ENCODE results near the gene PABPC1L. TPM values are rescaled to one million over a fixed set of nuclear protein-coding genes. Genes with fewer than 3 reads are reported as not detected.
A peak's percentile ranks its signal among the peaks of the same experiment; 100 is the strongest.

Gene PABPC1L
- total RNA-seq, 1 donor from 2014 or later = 83.6 TPM

GRCh38 chr20:44955270-44955669, 45.4 kb downstream of the PABPC1L start:
- intact Hi-C loops (cut with micrococcal nuclease) = loop anchor here (5.0 kb wide), 1 partner anchor 37 kb away; no protein-coding TSS in a partner anchor
- no peaks in the 10 kb centered on the region for H3K27me3 Mint-ChIP-seq (ENCODE audit: low read depth)
- no peaks in the 10 kb centered on the region for H3K9me3 Mint-ChIP-seq
- H3K4me1 Mint-ChIP-seq (ENCODE audit: low read depth) = peaks cover 38% of the 10 kb centered on the region
- no peak overlapping the region for H3K27ac Mint-ChIP-seq
- H3K4me3 Mint-ChIP-seq (ENCODE audit: low read depth) = no peak overlapping the region
- peaks cover 91% of the 10 kb centered on the region for H3K36me3 Mint-ChIP-seq (ENCODE audit: low read depth)
- DNase-seq (ENCODE audit: low spot score) = no peak

DNA sequence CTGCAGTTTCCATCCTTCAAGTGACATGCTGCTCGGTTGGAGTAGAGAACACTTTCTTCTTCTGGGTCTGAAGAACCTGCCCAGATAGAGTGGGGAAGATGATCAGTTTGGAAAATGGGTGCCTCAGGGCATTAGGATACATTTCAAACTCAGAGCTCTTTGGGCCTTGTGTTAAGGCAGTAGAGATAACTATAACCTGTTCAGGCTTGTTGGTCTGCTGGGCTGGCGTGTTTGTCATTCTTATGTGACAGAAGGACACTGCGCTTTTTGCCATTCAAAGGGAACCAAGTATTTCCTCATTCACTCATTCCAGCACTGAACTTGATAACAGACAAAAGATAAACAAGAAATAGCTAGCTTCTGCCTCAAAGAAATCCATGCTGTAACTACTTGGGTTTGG, 46.5 kb downstream of the PABPC1L start:
- DNase-seq (ENCODE audit: low spot score) = no peak
- Mint-ChIP-seq H3K4me1 (ENCODE audit: low read depth) (peaks cover 48% of the 10 kb centered on the region), H3K27me3 (ENCODE audit: low read depth) (no peaks in the 10 kb centered on the region), H3K9me3 (no peaks in the 10 kb centered on the region), H3K36me3 (ENCODE audit: low read depth) (peaks cover 81% of the 10 kb centered on the region), H3K4me3 (ENCODE audit: low read depth) (no peak overlapping the region), H3K27ac (no peak overlapping the region)
- intact Hi-C loops (cut with micrococcal nuclease) = loop anchor here (5.0 kb wide), 1 partner anchor 36 kb away; no protein-coding TSS in a partner anchor

GRCh38 chr20:44958276-44958675, 48.4 kb downstream of the PABPC1L start:
- intact Hi-C loops (cut with micrococcal nuclease) = loop anchor here (2.0 to 5.0 kb wide), 2 partner anchors 34 to 43 kb away; no protein-coding TSS in a partner anchor
- H3K27me3 Mint-ChIP-seq (ENCODE audit: low read depth) = no peaks in the 10 kb centered on the region
- H3K4me1 Mint-ChIP-seq (ENCODE audit: low read depth) = peaks cover 54% of the 10 kb centered on the region
- DNase-seq (ENCODE audit: low spot score) = no peak
- H3K9me3 Mint-ChIP-seq = no peaks in the 10 kb centered on the region
- H3K27ac Mint-ChIP-seq = peak overlapping the region; percentile 100
- H3K36me3 Mint-ChIP-seq (ENCODE audit: low read depth) = peaks cover 62% of the 10 kb centered on the region
- H3K4me3 Mint-ChIP-seq (ENCODE audit: low read depth) = peak overlapping the region; percentile 99

DNA sequence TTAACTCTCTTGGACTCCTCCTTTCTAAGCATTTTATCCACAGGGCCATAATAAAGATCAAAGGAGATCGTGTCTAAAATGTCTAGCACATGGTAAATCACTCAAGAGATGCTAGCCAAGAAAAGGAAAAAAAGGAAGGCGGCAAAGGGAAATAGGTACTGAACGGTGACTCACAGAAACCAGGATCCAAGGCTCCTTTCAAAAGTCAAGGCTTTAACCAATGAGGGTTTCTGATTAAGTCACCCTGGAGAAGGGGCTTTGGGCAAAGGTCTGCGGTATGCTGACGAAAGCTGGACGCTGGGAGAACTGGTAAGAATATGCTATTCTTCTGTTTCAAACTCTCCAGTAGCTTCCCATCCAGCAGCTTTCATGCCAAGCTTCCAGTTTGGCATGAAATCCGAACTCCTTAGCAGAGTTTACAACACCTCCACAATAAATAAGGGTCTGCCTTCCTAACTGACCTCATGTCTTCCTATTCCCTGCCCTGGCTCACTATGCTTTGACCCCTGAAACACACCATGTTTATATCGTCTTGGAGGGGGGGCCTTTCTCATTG, 49.3 kb downstream of the PABPC1L start:
- peak overlapping the region; percentile 100 for H3K27ac Mint-ChIP-seq
- no peaks in the 10 kb centered on the region for H3K9me3 Mint-ChIP-seq
- no peaks in the 10 kb centered on the region for H3K27me3 Mint-ChIP-seq (ENCODE audit: low read depth)
- peaks cover 53% of the 10 kb centered on the region for H3K36me3 Mint-ChIP-seq (ENCODE audit: low read depth)
- peak overlapping the region; percentile 99 for H3K4me3 Mint-ChIP-seq (ENCODE audit: low read depth)
- DNase-seq (ENCODE audit: low spot score) = no peak
- peaks cover 59% of the 10 kb centered on the region for H3K4me1 Mint-ChIP-seq (ENCODE audit: low read depth)
- intact Hi-C loops (cut with micrococcal nuclease) = loop anchor here (1.0 to 5.0 kb wide), 3 partner anchors 8 to 44 kb away; no protein-coding TSS in a partner anchor

DNA sequence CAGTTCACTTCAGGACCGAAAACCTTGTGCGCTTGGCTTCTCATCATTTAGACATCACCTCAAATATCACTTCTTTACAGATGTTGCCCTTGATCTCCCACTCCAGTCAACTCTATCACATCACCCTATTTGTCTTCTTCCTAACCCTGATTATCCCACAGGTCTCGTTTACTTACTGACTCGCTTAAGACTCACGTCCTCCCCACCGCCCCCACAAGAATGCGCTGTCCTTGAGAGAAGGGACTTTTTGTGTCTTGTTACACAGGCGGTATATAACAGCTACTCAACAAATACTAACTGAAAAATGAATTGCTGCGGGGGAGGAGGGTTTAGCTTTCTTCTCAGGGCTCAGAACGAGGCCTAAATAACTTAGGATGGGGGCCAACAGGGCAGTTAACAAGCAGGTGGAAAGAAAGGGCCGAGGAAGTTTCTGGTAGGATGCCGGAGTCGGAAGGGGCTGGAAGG, 49.8 kb downstream of the PABPC1L start:
- Mint-ChIP-seq H3K4me1 (ENCODE audit: low read depth) (peaks cover 59% of the 10 kb centered on the region), H3K9me3 (no peaks in the 10 kb centered on the region), H3K27me3 (ENCODE audit: low read depth) (no peaks in the 10 kb centered on the region), H3K36me3 (ENCODE audit: low read depth) (peaks cover 49% of the 10 kb centered on the region), H3K4me3 (ENCODE audit: low read depth) (peak overlapping the region; percentile 99), H3K27ac (peak overlapping the region; percentile 100)
- intact Hi-C loops (cut with micrococcal nuclease) = loop anchor here (1.0 to 5.0 kb wide), 4 partner anchors 8 to 74 kb away; partner anchors contain the start of gene YWHAB
- DNase-seq (ENCODE audit: low spot score) = peak; percentile 35

DNA sequence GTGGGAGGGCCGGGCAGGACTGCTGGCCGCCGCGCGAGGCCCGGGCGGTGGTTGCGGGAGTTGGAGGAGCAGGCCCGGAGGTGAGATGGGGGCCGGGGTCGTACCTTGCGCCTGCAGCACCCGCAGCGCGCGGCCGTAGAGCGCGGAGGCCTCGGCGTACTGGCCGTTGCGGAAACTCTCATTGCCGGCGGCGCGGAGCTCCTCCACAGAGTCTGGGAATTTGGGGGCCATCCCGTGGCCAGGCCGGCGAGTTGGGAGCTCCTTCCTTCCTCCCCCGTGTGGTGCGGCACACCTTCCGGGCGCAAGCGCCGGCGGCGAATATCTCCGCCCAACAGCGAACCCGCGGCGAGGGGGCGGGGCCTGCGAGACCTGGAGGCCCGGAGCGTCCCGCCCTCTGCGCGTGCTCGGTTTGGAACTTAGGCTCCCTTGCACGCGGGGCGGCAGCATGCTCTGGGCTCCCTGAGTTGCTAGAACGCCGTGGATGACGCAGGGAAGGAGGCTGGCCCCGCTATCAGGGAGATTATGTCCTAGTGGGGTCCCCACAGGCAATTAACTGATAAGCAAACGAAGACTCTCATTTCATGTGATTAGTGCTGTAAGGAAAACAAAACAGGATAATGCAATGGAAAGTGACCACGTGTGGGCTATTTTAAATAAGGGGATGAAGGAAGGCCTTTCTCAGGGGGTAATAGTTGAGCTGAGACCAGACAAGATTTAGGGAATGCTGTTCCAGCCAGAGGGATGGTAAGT, 50.4 kb downstream of the PABPC1L start, which contains the start of gene TOMM34:
TOMM34 (minus strand) TSS at position 295 of the 750 bp plus-strand sequence; CDS start at position 231, 64 bp downstream.
- Mint-ChIP-seq H3K4me3 (ENCODE audit: low read depth) (peak within 1 kb of the TSS; percentile 99), H3K27me3 (ENCODE audit: low read depth) (no peaks in the 10 kb centered on the region), H3K27ac (peak within 1 kb of the TSS; percentile 100), H3K4me1 (ENCODE audit: low read depth) (peaks cover 61% of the 10 kb centered on the region), H3K9me3 (no peaks in the 10 kb centered on the region), H3K36me3 (ENCODE audit: low read depth) (peaks cover 43% of the 10 kb centered on the region)
- intact Hi-C loops (cut with micrococcal nuclease) = loop anchor here (1.0 kb wide), 1 partner anchor 75 kb away; the partner anchor contains the start of gene YWHAB
- peak; percentile 92 for DNase-seq (ENCODE audit: low spot score)

- H3K27ac Mint-ChIP-seq = peak overlapping the region; percentile 100
- no peak overlapping the region for H3K4me3 Mint-ChIP-seq (ENCODE audit: low read depth)
Measured at GRCh38 chr20:44961011-44961869, 51.4 kb downstream of the PABPC1L start.

GRCh38 chr20:44961870-44962267, 52.0 kb downstream of the PABPC1L start:
- DNase-seq (ENCODE audit: low spot score) = no peak
- peak overlapping the region; percentile 23 for H3K27ac Mint-ChIP-seq
- no peaks in the 10 kb centered on the region for H3K27me3 Mint-ChIP-seq (ENCODE audit: low read depth)
- intact Hi-C loops (cut with micrococcal nuclease) = no loop called here
- peak overlapping the region; percentile 23 for H3K4me3 Mint-ChIP-seq (ENCODE audit: low read depth)
- no peaks in the 10 kb centered on the region for H3K9me3 Mint-ChIP-seq
- H3K4me1 Mint-ChIP-seq (ENCODE audit: low read depth) = peaks cover 57% of the 10 kb centered on the region
- peaks cover 35% of the 10 kb centered on the region for H3K36me3 Mint-ChIP-seq (ENCODE audit: low read depth)

More at GRCh38 chr20:44961011-44961869, 51.4 kb downstream of the PABPC1L start:
- Mint-ChIP-seq H3K4me1 (ENCODE audit: low read depth) (peaks cover 61% of the 10 kb centered on the region), H3K9me3 (no peaks in the 10 kb centered on the region), H3K27me3 (ENCODE audit: low read depth) (no peaks in the 10 kb centered on the region), H3K36me3 (ENCODE audit: low read depth) (peaks cover 35% of the 10 kb centered on the region)
- intact Hi-C loops (cut with micrococcal nuclease) = no loop called here
- no peak for DNase-seq (ENCODE audit: low spot score)

GRCh38 chr20:44962483-44962882, 52.6 kb downstream of the PABPC1L start:
- peaks cover 57% of the 10 kb centered on the region for H3K4me1 Mint-ChIP-seq (ENCODE audit: low read depth)

GRCh38 chr20:44963325-44964215, 53.7 kb downstream of the PABPC1L start:
- Mint-ChIP-seq H3K27me3 (ENCODE audit: low read depth) (no peaks in the 10 kb centered on the region), H3K4me3 (ENCODE audit: low read depth) (no peak overlapping the region), H3K9me3 (no peaks in the 10 kb centered on the region), H3K27ac (peak overlapping the region; percentile 43), H3K4me1 (ENCODE audit: low read depth) (peaks cover 53% of the 10 kb centered on the region), H3K36me3 (ENCODE audit: low read depth) (peaks cover 35% of the 10 kb centered on the region)
- intact Hi-C loops (cut with micrococcal nuclease) = no loop called here
- DNase-seq (ENCODE audit: low spot score) = no peak

More at GRCh38 chr20:44962483-44962882, 52.6 kb downstream of the PABPC1L start:
- no peak overlapping the region for H3K4me3 Mint-ChIP-seq (ENCODE audit: low read depth)
- H3K27me3 Mint-ChIP-seq (ENCODE audit: low read depth) = no peaks in the 10 kb centered on the region
- no peaks in the 10 kb centered on the region for H3K9me3 Mint-ChIP-seq
- H3K36me3 Mint-ChIP-seq (ENCODE audit: low read depth) = peaks cover 35% of the 10 kb centered on the region
- DNase-seq (ENCODE audit: low spot score) = no peak
- H3K27ac Mint-ChIP-seq = no peak overlapping the region
- intact Hi-C loops (cut with micrococcal nuclease) = no loop called here

DNA sequence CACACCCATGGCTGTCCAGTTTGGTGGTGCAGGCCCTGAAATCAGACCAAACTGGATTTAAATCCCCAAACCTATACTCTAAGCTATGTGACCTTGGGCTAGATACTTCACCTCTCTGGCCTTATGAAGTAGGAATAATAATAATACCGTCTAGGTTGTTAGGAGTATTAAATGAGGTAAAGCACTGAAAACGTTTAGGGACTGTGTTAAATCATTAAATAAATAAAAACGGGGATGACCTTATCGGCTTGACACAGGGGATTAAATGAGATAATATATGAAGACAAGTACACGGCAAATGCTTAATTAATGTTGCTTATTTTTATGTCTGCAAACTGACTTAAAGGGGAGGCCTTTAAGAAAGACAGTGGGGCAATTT, 55.8 kb downstream of the PABPC1L start:
- Mint-ChIP-seq H3K27me3 (ENCODE audit: low read depth) (no peaks in the 10 kb centered on the region), H3K4me3 (ENCODE audit: low read depth) (peak overlapping the region; percentile 99), H3K9me3 (no peaks in the 10 kb centered on the region), H3K4me1 (ENCODE audit: low read depth) (peaks cover 56% of the 10 kb centered on the region), H3K36me3 (ENCODE audit: low read depth) (peaks cover 33% of the 10 kb centered on the region), H3K27ac (peak overlapping the region; percentile 94)
- intact Hi-C loops (cut with micrococcal nuclease) = loop anchor here (2.0 to 5.0 kb wide), 3 partner anchors 77 to 318 kb away; no protein-coding TSS in a partner anchor
- DNase-seq (ENCODE audit: low spot score) = no peak

All from activated T-helper 2 cell treated with anti-CD3 and anti-CD28 coated beads, Interferon-gamma antibody, Interleukin-2, Interleukin-4, amounts not matched to agents 10 μg/mL and 5 μg/mL and 100 μg/mL, durations not matched to agents 14 hours and 24 hours and 36 hours (primary cell).